ENCODE measurements around the gene CDK5RAP3.
"Not testable (repeated sequence)": the region's sequence is repeated elsewhere in the genome, so short reads cannot be mapped to it uniquely, and the experiment has no call there.

CDK5RAP3 gene

DNA sequence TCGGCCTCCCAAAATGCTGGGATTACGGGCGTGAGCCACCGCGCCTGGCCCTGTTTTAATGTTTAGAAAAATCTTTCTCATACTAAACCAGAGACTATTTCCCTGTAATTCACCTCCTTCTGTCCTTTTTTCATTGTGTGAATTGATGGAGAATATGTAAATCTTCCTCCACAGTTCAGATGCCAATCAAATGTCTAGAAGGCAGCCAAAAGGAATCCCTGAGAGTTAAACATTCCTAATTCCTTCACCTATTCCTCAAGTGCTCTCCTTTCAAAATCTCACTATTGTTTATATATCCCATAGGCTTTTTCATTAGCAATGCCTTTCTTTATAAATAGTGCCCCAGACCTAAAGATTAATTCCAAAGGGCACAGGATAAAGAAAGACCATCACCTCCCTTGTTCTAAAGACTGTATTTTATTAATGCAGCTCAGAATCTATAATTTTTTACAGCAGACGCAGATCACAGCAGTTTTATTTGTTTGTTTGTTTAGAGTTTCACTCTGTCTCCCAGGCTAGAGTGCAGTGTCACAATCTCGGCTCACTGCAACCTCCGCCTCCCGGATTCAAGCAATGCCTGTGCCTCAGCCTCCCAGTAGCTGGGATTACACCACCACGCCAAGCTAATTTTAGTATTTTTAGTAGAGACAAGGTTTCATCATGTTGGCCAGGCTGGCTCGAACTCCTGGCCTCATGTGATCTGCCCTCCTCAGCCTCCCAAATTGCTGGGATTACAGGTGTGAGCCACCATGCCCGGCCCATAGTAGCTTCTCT is 36.2 kb downstream of the CDK5RAP3 start:
- Mint-ChIP-seq H3K27ac (no peak overlapping the region), H3K4me3 (no peak overlapping the region), H3K36me3 (no peaks in the 10 kb centered on the region), H3K27me3 (peaks cover 11% of the 10 kb centered on the region), H3K4me1 (peaks cover 16% of the 10 kb centered on the region), H3K9me3 (no peaks in the 10 kb centered on the region)
- no peak for ATAC-seq (ENCODE audit: low read depth)
- DNase-seq (ENCODE audit: low spot score in 2 of 2) = no peak

- ATAC-seq (ENCODE audit: low read depth) (no peak), DNase-seq (ENCODE audit: low spot score in 2 of 2) (no peak)
- Mint-ChIP-seq H3K27ac (no peak overlapping the region), H3K4me3 (no peak overlapping the region), H3K27me3 (peaks cover 12% of the 10 kb centered on the region), H3K36me3 (no peaks in the 10 kb centered on the region), H3K9me3 (no peaks in the 10 kb centered on the region), H3K4me1 (peaks cover 6% of the 10 kb centered on the region)
These were observed 39.3 kb downstream of the CDK5RAP3 start for GRCh38 chr17:48010193-48010592.

DNA sequence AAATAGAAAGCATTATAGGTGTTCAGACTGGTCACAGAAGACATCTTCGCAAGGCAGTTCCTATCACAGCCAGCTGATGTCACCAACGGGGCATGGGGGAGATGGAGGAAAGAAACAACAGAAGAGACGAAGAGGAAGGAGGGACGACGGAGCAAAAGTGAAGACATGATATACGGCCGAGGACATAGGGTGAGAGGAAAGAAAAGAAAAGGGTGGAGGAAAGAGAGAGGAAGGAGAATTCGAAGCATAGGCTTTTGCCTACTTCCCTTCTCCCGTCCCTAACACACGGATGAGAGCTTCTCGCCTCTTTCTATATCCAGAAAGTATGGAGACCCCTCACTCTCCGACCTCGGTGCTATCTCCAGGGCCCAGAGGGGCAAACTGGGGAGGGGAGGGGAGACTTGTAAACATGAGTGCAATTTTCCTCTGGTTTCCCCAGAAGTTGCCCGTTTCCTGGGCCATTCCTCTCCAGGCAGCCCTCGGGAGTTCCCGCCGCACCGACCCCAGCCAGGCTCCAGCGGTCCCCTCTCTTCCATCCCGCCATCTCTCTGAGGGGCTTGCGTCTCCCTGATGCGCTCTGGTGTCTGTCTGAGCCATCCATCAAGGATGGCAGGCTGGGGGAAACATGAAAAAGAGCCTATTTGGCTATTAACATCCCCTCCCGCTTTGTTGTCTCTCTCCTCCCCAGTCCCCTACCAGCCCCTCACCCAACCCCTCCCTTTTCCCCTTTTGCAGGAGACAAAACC is 40.7 kb downstream of the CDK5RAP3 start:
- Mint-ChIP-seq H3K27ac (peak overlapping the region; percentile 0), H3K36me3 (no peaks in the 10 kb centered on the region), H3K27me3 (peaks cover 12% of the 10 kb centered on the region), H3K4me1 (peaks cover 6% of the 10 kb centered on the region), H3K4me3 (peak overlapping the region; percentile 84), H3K9me3 (no peaks in the 10 kb centered on the region)
- DNase-seq (ENCODE audit: low spot score in 2 of 2) (peak; percentile 40 to 41), ATAC-seq (ENCODE audit: low read depth) (peak; percentile 67)

- Mint-ChIP-seq H3K27me3 (peaks cover 12% of the 10 kb centered on the region), H3K27ac (no peak overlapping the region), H3K4me3 (peak overlapping the region; percentile 84), H3K36me3 (no peaks in the 10 kb centered on the region), H3K4me1 (peaks cover 6% of the 10 kb centered on the region), H3K9me3 (no peaks in the 10 kb centered on the region)
- DNase-seq (ENCODE audit: low spot score in 2 of 2) = peak; percentile 70 to 72
- ATAC-seq (ENCODE audit: low read depth) = peak; percentile 94
These were observed 41.2 kb downstream of the CDK5RAP3 start for GRCh38 chr17:48012151-48012520.

DNA sequence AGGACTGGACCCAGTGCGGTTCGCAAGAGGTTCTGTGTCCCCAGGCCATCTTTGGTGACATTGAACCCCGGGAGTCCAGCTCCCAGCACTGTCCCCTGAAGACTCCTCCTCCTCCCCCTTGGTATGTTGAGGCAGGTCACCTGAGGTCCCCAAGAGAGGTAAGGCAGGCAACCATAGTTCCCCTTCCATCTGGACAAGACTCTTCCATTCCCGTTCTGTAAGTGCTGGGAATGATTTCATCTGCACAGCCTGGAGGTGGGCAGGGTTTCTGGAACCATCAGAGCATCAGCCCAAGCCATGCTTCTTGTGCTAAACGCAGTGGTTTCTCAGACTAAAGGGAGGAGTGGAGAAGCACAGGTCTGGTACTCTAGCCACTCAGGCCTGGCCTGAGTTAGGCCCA is 41.7 kb downstream of the CDK5RAP3 start:
- Mint-ChIP-seq H3K4me1 (peaks cover 9% of the 10 kb centered on the region), H3K27ac (no peak overlapping the region), H3K4me3 (peak overlapping the region; percentile 84), H3K27me3 (peaks cover 12% of the 10 kb centered on the region), H3K9me3 (no peaks in the 10 kb centered on the region), H3K36me3 (no peaks in the 10 kb centered on the region)
- no peak for ATAC-seq (ENCODE audit: low read depth)
- no peak for DNase-seq (ENCODE audit: low spot score in 2 of 2)

GRCh38 chr17:48013876-48014594 is 43.1 kb downstream of the CDK5RAP3 start:
- no peak overlapping the region for H3K4me3 Mint-ChIP-seq
- no peak overlapping the region for H3K27ac Mint-ChIP-seq
- H3K36me3 Mint-ChIP-seq = no peaks in the 10 kb centered on the region
- no peaks in the 10 kb centered on the region for H3K9me3 Mint-ChIP-seq
- peaks cover 12% of the 10 kb centered on the region for H3K4me1 Mint-ChIP-seq
- DNase-seq (ENCODE audit: low spot score in 2 of 2) (no peak), ATAC-seq (ENCODE audit: low read depth) (no peak)
- peaks cover 10% of the 10 kb centered on the region for H3K27me3 Mint-ChIP-seq

DNA sequence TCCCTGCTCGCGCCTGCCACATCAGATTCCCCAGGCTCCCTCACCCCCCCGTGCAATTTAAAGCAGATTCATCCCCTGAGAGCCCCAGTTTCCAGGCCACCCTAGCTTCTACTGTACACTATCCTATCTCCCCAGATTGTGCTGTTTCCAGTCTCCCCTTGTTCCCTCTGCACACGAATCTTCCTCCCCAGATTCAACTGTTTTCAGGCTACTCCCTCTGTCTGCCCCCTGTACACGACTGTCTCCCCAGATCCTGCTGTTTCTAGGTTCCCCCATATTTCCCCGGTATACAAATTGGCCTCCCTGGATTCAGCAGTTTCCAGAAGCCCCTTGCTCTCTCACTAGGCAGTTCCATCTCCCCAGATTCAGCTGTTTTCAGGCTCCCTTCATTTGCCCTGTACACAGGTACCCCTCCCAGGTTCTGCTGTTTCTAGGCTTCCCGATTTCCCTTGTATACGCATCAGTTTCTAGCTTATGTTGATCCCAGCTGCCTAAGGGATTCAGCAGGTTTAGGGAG is 43.7 kb downstream of the CDK5RAP3 start:
- H3K36me3 Mint-ChIP-seq = no peaks in the 10 kb centered on the region
- peaks cover 12% of the 10 kb centered on the region for H3K4me1 Mint-ChIP-seq
- peaks cover 9% of the 10 kb centered on the region for H3K27me3 Mint-ChIP-seq
- H3K4me3 Mint-ChIP-seq = no peak overlapping the region
- no peak for DNase-seq (ENCODE audit: low spot score in 2 of 2)
- no peak overlapping the region for H3K27ac Mint-ChIP-seq
- ATAC-seq (ENCODE audit: low read depth) = no peak
- no peaks in the 10 kb centered on the region for H3K9me3 Mint-ChIP-seq

GRCh38 chr17:48016112-48016511 is 45.2 kb downstream of the CDK5RAP3 start:
- no peak for DNase-seq (ENCODE audit: low spot score in 2 of 2)

GRCh38 chr17:48017817-48018158 is 46.9 kb downstream of the CDK5RAP3 start:
- not testable (repeated sequence) for DNase-seq (ENCODE audit: low spot score in 2 of 2); H3K9me3 Mint-ChIP-seq; H3K4me1 Mint-ChIP-seq; H3K36me3 Mint-ChIP-seq; H3K4me3 Mint-ChIP-seq; H3K27me3 Mint-ChIP-seq
- peak overlapping the region; percentile 78 for H3K27ac Mint-ChIP-seq
- ATAC-seq (ENCODE audit: low read depth) = peak; percentile 16

More at GRCh38 chr17:48016112-48016511, 45.2 kb downstream of the CDK5RAP3 start:
- H3K36me3 Mint-ChIP-seq = no peaks in the 10 kb centered on the region
- H3K9me3 Mint-ChIP-seq = no peaks in the 10 kb centered on the region
- no peak overlapping the region for H3K27ac Mint-ChIP-seq
- no peak for ATAC-seq (ENCODE audit: low read depth)
- no peak overlapping the region for H3K4me3 Mint-ChIP-seq
- peaks cover 12% of the 10 kb centered on the region for H3K4me1 Mint-ChIP-seq
- peaks cover 6% of the 10 kb centered on the region for H3K27me3 Mint-ChIP-seq

GRCh38 chr17:48021934-48022333 is 51.0 kb downstream of the CDK5RAP3 start:
- Mint-ChIP-seq H3K4me1 (peaks cover 37% of the 10 kb centered on the region), H3K27me3 (peaks cover 7% of the 10 kb centered on the region), H3K9me3 (no peaks in the 10 kb centered on the region), H3K4me3 (no peak overlapping the region), H3K36me3 (no peaks in the 10 kb centered on the region), H3K27ac (no peak overlapping the region)
- DNase-seq (ENCODE audit: low spot score in 2 of 2) = no peak
- no peak for ATAC-seq (ENCODE audit: low read depth)

DNA sequence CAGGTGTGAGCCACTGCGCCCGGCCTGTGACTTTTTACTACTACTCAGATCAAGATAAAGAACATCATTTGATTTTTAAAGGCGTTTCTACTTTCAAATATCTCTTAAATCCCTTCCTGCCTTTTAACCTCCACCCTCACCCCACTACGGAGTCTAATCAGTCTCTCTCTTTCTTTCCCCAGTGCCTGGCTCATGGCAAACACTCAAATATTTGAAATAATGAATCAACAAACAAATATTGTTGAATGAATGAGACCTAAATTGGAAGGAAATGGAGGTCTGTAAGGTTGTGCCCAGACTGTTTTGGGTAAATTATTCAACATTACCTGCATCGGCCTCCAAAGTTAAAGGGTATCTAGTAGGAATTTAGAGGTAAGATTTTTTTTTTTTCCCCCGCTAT is 52.0 kb downstream of the CDK5RAP3 start:
- ATAC-seq (ENCODE audit: low read depth) (no peak), DNase-seq (ENCODE audit: low spot score in 2 of 2) (no peak)
- no peak overlapping the region for H3K27ac Mint-ChIP-seq
- H3K27me3 Mint-ChIP-seq = peaks cover 9% of the 10 kb centered on the region
- peak overlapping the region; percentile 17 for H3K4me3 Mint-ChIP-seq
- no peaks in the 10 kb centered on the region for H3K36me3 Mint-ChIP-seq
- no peaks in the 10 kb centered on the region for H3K9me3 Mint-ChIP-seq
- peaks cover 32% of the 10 kb centered on the region for H3K4me1 Mint-ChIP-seq

DNA sequence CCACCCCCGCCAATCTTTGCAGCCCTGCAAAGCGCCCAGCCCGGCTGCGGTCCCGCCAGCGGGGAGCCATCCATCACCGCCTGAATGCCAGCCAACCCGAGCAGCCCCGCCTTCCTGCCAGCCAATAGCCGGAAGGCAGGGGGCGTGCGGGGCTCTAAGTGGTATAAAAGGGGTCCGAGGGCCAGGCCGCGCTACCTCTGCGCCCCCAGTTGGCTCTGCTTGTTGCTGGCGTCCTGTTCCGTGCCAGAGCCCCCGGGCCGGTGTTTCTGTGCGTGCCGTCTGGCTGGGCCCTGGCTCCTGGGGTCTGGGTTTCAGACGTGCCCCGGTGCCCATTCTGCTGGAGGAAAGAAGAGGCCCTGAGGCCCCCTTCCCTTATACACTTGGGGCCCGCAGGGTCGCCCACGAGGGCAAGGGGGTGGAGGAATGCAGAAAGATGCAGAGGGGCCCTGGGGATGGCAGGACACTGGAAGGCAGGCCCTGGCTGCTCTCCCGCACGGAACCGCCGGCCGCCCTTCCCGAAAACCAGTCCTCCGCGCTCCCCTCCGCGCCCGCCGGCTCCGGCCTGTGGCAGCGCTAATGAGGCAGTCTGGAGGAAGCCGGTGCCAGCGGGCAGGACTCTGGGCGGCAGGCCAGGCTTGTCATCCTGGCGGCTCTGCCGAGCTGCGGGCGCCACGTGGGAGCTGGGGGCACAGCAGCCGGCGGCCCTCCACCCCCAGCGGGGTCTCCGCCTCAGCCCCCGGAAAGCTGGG is 52.7 kb downstream of the CDK5RAP3 start:
- Mint-ChIP-seq H3K4me3 (peak overlapping the region; percentile 84), H3K27me3 (peaks cover 9% of the 10 kb centered on the region), H3K36me3 (no peaks in the 10 kb centered on the region), H3K27ac (peak overlapping the region; percentile 94), H3K9me3 (no peaks in the 10 kb centered on the region), H3K4me1 (peaks cover 30% of the 10 kb centered on the region)
- ATAC-seq (ENCODE audit: low read depth) = peak; percentile 10
- DNase-seq (ENCODE audit: low spot score in 2 of 2) = peak; percentile 33 to 57

GRCh38 chr17:48024149-48025039 is 53.5 kb downstream of the CDK5RAP3 start:
- Mint-ChIP-seq H3K9me3 (no peaks in the 10 kb centered on the region), H3K36me3 (no peaks in the 10 kb centered on the region), H3K27ac (peak overlapping the region; percentile 94), H3K27me3 (peaks cover 9% of the 10 kb centered on the region), H3K4me1 (peaks cover 30% of the 10 kb centered on the region), H3K4me3 (peak overlapping the region; percentile 84)
- DNase-seq (ENCODE audit: low spot score in 2 of 2) (peak; percentile 44 to 54), ATAC-seq (ENCODE audit: low read depth) (peak; percentile 28)
